ENCODE results near the gene ATF4. TPM values are rescaled to one million over a fixed set of nuclear protein-coding genes. Genes with fewer than 3 reads are reported as not detected.
A peak's percentile ranks its signal among the peaks of the same experiment; 100 is the strongest.

Gene ATF4
- total RNA-seq, 1 donor from 2014 or later: 173 TPM

- intact Hi-C loops (cut with DNase I): no loop called here
- no peaks in the 10 kb centered on the region for H3K36me3 ChIP-seq
- no peak overlapping the region for H3K27ac ChIP-seq
- H3K9me3 ChIP-seq: no peaks in the 10 kb centered on the region
- H3K4me3 ChIP-seq: no peak overlapping the region
- H3K27me3 ChIP-seq: no peaks in the 10 kb centered on the region
- H3K4me1 ChIP-seq: no peaks in the 10 kb centered on the region
- TF ChIP-seq CTCF (IDR thresholded peaks at IDR 0.05): no peak
- DNase-seq (ENCODE audit: low spot score in 2 of 2): no peak
Observed at GRCh38 chr22:39486951-39487825, 33.2 kb upstream of the ATF4 start.

- TF ChIP-seq CTCF (IDR thresholded peaks at IDR 0.05): no peak
Observed at GRCh38 chr22:39487826-39488520, 32.4 kb upstream of the ATF4 start.

GRCh38 chr22:39488563-39489083 lies 31.7 kb upstream of the ATF4 start:
- no peak for DNase-seq (ENCODE audit: low spot score in 2 of 2)
- no peak overlapping the region for H3K27ac ChIP-seq
- H3K9me3 ChIP-seq: no peaks in the 10 kb centered on the region
- intact Hi-C loops (cut with DNase I): no loop called here
- no peak for TF ChIP-seq CTCF (IDR thresholded peaks at IDR 0.05)
- H3K4me1 ChIP-seq: no peaks in the 10 kb centered on the region
- H3K36me3 ChIP-seq: no peaks in the 10 kb centered on the region
- H3K4me3 ChIP-seq: no peak overlapping the region
- no peaks in the 10 kb centered on the region for H3K27me3 ChIP-seq

More at GRCh38 chr22:39487826-39488520, 32.4 kb upstream of the ATF4 start:
- no peaks in the 10 kb centered on the region for H3K36me3 ChIP-seq
- DNase-seq (ENCODE audit: low spot score in 2 of 2): no peak
- no peak overlapping the region for H3K27ac ChIP-seq
- no peaks in the 10 kb centered on the region for H3K9me3 ChIP-seq
- intact Hi-C loops (cut with DNase I): no loop called here
- H3K27me3 ChIP-seq: no peaks in the 10 kb centered on the region
- H3K4me1 ChIP-seq: no peaks in the 10 kb centered on the region
- H3K4me3 ChIP-seq: no peak overlapping the region

- H3K9me3 ChIP-seq: no peaks in the 10 kb centered on the region
- no peak overlapping the region for H3K4me3 ChIP-seq
- no peaks in the 10 kb centered on the region for H3K36me3 ChIP-seq
- no peak for DNase-seq (ENCODE audit: low spot score in 2 of 2)
- TF ChIP-seq CTCF (IDR thresholded peaks at IDR 0.05): no peak
- intact Hi-C loops (cut with DNase I): no loop called here
- peaks cover 0 to 2% of the 10 kb centered on the region in 2 donors for H3K4me1 ChIP-seq
- no peaks in the 10 kb centered on the region for H3K27me3 ChIP-seq
- no peak overlapping the region for H3K27ac ChIP-seq
Observed at GRCh38 chr22:39489094-39490068, 31.0 kb upstream of the ATF4 start.

- Histone ChIP-seq H3K27me3 (no peaks in the 10 kb centered on the region), H3K36me3 (no peaks in the 10 kb centered on the region), H3K9me3 (no peaks in the 10 kb centered on the region), H3K27ac (no peak overlapping the region), H3K4me3 (no peak overlapping the region), H3K4me1 (peaks cover 0 to 2% of the 10 kb centered on the region in 2 donors)
- no peak for TF ChIP-seq CTCF (IDR thresholded peaks at IDR 0.05)
- DNase-seq (ENCODE audit: low spot score in 2 of 2): peak; percentile 62 to 82
- intact Hi-C loops (cut with DNase I): no loop called here
Observed at GRCh38 chr22:39490135-39490798, 30.1 kb upstream of the ATF4 start.
